ENCODE results near the gene SORT1. TPM values are rescaled to one million over a fixed set of nuclear protein-coding genes. Genes with fewer than 3 reads are reported as not detected.

The SORT1 gene
- total RNA-seq, 1 donor from 2014 or later, result 30.7 TPM

- intact Hi-C loops (cut with DNase I), result no loop called here
- Histone ChIP-seq H3K27me3 (no peaks in the 10 kb centered on the region), H3K27ac (no peak overlapping the region), H3K4me1 (no peaks in the 10 kb centered on the region), H3K36me3 (no peaks in the 10 kb centered on the region), H3K9me3 (no peaks in the 10 kb centered on the region), H3K4me3 (no peak overlapping the region)
- DNase-seq (ENCODE audit: extremely low spot score in 2 of 2), result no peak
- TF ChIP-seq POLR2A (IDR thresholded peaks at IDR 0.05), result no peak
- TF ChIP-seq POLR2AphosphoS5 (IDR thresholded peaks at IDR 0.05; ENCODE audit: insufficient read depth in 1 of 2, low read depth in 1 of 2), result no peak
- TF ChIP-seq, protein P1, sequence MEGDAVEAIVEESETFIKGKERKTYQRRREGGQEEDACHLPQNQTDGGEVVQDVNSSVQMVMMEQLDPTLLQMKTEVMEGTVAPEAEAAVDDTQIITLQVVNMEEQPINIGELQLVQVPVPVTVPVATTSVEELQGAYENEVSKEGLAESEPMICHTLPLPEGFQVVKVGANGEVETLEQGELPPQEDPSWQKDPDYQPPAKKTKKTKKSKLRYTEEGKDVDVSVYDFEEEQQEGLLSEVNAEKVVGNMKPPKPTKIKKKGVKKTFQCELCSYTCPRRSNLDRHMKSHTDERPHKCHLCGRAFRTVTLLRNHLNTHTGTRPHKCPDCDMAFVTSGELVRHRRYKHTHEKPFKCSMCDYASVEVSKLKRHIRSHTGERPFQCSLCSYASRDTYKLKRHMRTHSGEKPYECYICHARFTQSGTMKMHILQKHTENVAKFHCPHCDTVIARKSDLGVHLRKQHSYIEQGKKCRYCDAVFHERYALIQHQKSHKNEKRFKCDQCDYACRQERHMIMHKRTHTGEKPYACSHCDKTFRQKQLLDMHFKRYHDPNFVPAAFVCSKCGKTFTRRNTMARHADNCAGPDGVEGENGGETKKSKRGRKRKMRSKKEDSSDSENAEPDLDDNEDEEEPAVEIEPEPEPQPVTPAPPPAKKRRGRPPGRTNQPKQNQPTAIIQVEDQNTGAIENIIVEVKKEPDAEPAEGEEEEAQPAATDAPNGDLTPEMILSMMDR (IDR thresholded peaks at IDR 0.05), result no peak
Measured at GRCh38 chr1:109438798-109439297, 41.1 kb upstream of the SORT1 start.

DNA sequence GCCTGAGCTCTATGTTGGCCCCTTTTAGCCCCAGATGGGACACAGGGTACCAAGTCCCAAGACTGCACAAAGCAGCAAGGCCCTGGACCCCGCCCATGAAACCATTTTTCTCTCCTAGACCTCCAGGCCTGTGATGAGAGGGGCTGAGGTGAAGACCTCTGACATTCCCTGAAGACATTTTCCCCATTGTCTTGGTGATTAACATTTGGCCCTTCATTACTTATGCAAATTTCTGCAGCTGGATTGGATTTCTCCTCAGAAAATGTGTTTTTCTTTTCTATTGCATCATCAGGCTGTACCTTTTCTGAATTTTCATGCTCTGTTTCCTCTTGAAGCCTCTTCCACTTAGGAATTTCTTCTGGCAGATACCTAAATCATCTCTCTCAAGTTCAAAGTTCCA lies 36.8 kb upstream of the SORT1 start:
- Histone ChIP-seq H3K4me3 (no peak overlapping the region), H3K27me3 (no peaks in the 10 kb centered on the region), H3K4me1 (no peaks in the 10 kb centered on the region), H3K36me3 (no peaks in the 10 kb centered on the region), H3K27ac (no peak overlapping the region), H3K9me3 (no peaks in the 10 kb centered on the region)
- intact Hi-C loops (cut with DNase I), result no loop called here
- no peak for TF ChIP-seq POLR2AphosphoS5 (IDR thresholded peaks at IDR 0.05; ENCODE audit: insufficient read depth in 1 of 2, low read depth in 1 of 2)
- TF ChIP-seq POLR2A (IDR thresholded peaks at IDR 0.05), result no peak
- TF ChIP-seq, protein P1 (IDR thresholded peaks at IDR 0.05), result no peak
- DNase-seq (ENCODE audit: extremely low spot score in 2 of 2), result no peak

DNA sequence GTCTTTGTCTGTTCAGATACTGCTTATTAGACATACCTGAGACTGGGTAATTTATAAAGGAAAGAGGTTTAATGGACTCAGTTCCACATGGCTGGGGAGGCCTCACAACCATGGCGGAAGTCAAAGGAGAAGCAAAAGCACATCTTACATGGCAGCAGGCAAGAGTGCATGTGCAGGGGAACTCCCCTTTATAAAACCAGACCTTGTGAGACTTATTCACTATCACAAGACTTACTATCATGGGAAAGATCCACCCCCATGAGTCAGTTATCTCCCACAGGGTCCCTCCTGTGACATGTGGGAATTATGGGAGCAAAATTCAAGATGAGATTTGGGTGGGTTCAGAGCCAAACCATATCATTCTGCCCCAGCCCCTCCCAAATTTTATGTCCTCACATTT lies 35.6 kb upstream of the SORT1 start:
- no peaks in the 10 kb centered on the region for H3K36me3 ChIP-seq
- no peak for DNase-seq (ENCODE audit: extremely low spot score in 2 of 2)

DNA sequence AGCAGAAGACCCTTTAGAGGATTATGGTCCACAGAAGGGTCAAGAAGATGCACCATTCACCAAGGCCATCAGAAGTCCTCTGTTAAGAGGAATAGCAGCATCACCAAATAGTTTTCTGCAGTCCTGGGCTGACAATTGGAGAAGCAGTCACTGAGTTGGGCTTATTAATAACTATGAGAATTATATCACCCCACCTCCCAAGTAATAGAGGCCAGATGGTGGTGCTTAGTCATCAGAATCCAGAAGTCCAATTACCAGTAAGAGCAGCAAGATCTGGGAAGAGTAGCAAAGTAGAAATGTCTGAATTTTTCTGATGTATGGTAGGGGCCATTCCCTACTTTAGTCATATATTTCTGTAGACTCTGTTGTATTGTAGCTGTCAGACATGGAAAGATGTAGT lies 34.6 kb upstream of the SORT1 start:
- H3K4me3 ChIP-seq, result no peak overlapping the region
- no peaks in the 10 kb centered on the region for H3K36me3 ChIP-seq
- intact Hi-C loops (cut with DNase I), result no loop called here
- no peak overlapping the region for H3K27ac ChIP-seq
- TF ChIP-seq, protein P1 (IDR thresholded peaks at IDR 0.05), result no peak
- TF ChIP-seq POLR2A (IDR thresholded peaks at IDR 0.05) (no peak), POLR2AphosphoS5 (IDR thresholded peaks at IDR 0.05; ENCODE audit: insufficient read depth in 1 of 2, low read depth in 1 of 2) (no peak)
- no peaks in the 10 kb centered on the region for H3K9me3 ChIP-seq
- H3K4me1 ChIP-seq, result peaks cover 6% of the 10 kb centered on the region
- no peak for DNase-seq (ENCODE audit: extremely low spot score in 2 of 2)
- H3K27me3 ChIP-seq, result no peaks in the 10 kb centered on the region

More for the DNA sequence above, 35.6 kb upstream of the SORT1 start:
- Histone ChIP-seq H3K9me3 (no peaks in the 10 kb centered on the region), H3K27ac (no peak overlapping the region), H3K27me3 (no peaks in the 10 kb centered on the region), H3K4me3 (no peak overlapping the region), H3K4me1 (no peaks in the 10 kb centered on the region)
- TF ChIP-seq, protein P1 (IDR thresholded peaks at IDR 0.05), result no peak
- no peak for TF ChIP-seq POLR2A (IDR thresholded peaks at IDR 0.05)
- no peak for TF ChIP-seq POLR2AphosphoS5 (IDR thresholded peaks at IDR 0.05; ENCODE audit: insufficient read depth in 1 of 2, low read depth in 1 of 2)
- intact Hi-C loops (cut with DNase I), result no loop called here

DNA sequence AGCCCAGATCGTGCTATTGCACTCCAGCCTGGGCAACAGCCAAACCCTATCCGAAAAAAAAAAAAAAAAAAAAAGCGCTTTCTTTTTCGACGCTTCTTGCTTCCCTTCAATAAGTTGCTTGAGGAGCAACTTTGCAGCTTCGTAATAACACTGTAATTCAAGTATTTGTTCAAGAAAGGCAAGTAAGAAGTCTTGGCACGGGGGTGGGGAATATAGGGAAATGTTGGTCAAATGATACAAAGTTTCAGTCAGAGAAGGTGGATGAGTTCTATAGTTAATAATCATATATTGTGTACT lies 29.4 kb upstream of the SORT1 start:
- Histone ChIP-seq H3K9me3 (no peaks in the 10 kb centered on the region), H3K4me3 (peak overlapping the region; percentile 53 to 73), H3K36me3 (no peaks in the 10 kb centered on the region), H3K4me1 (peaks cover 38% of the 10 kb centered on the region), H3K27me3 (no peaks in the 10 kb centered on the region), H3K27ac (peak overlapping the region; percentile 77)
- TF ChIP-seq, protein P1 (IDR thresholded peaks at IDR 0.05), result no peak
- TF ChIP-seq POLR2AphosphoS5 (IDR thresholded peaks at IDR 0.05; ENCODE audit: insufficient read depth in 1 of 2, low read depth in 1 of 2) (no peak), POLR2A (IDR thresholded peaks at IDR 0.05) (no peak)
- intact Hi-C loops (cut with DNase I), result loop anchor here (10.0 kb wide), 1 partner anchor 108 kb away; the partner anchor contains the start of gene GPR61
- no peak for DNase-seq (ENCODE audit: extremely low spot score in 2 of 2)
